DOHH2 (cell line): ENCODE results near the gene VASH2.

Source experiments
- CTCF ChIP-seq: fragments of 200-600 bp; sonication (generic); IDR thresholded peaks from one replicate; pipeline ENCODE4 v1.5.1; 2014; ENCODE audit warnings: antibody characterized with exemption, mild to moderate bottlenecking, low read depth, low read length; ENCODE audit not compliant: poor library complexity, severe bottlenecking
- EZH2phosphoT487 ChIP-seq: fragments of 200-600 bp; sonication (generic); IDR thresholded peaks from 2 replicates; pipeline ENCODE4 v1.6.1; 2017; ENCODE audit warnings: borderline replicate concordance, mild to moderate bottlenecking, antibody characterized with exemption, low read length, moderate library complexity, mixed read lengths

GRCh38 chr1:212937034-212937433 lies 13.3 kb upstream of the VASH2 start:
- TF ChIP-seq CTCF (no peak), EZH2phosphoT487 (no peak)
